Kidney epithelial cell (primary cell): ENCODE measurements around the gene KCNQ4. TPM values are rescaled to one million over a fixed set of nuclear protein-coding genes. Genes with fewer than 3 reads are reported as not detected.

Experiments
- DNase-seq: peaks from one replicate; pipeline ENCODE4 v3.0.0-alpha.2; 2010; ENCODE audit warnings: low read depth
- H3K27me3 ChIP-seq: 2 replicates; pipeline ENCODE4 v1.6.0; 2011; ENCODE audit warnings: low read length; ENCODE audit not compliant: control insufficient read depth, insufficient read depth
- H3K36me3 ChIP-seq: 2 replicates; pipeline ENCODE4 v1.5.1; 2011; ENCODE audit warnings: low read length; ENCODE audit not compliant: control insufficient read depth, insufficient read depth
- H3K4me3 ChIP-seq: 2 replicates; pipeline ENCODE4 v1.5.1; 2011; ENCODE audit warnings: low read depth, mild to moderate bottlenecking, control low read depth, low read length
- CTCF ChIP-seq: IDR thresholded peaks from 2 replicates; pipeline ENCODE4 v1.5.1; 2011; ENCODE audit warnings: mild to moderate bottlenecking, moderate library complexity, low read length, control low read depth, inconsistent platforms; ENCODE audit not compliant: insufficient read depth, poor library complexity, severe bottlenecking
- total RNA-seq: library from RNA; depleted of rRNA; stranded (reverse); fragments of >200 nt; gene quantifications from 2 replicates; pipeline ENCODE4 v1.2.3, GENCODE V29; 2015

The KCNQ4 gene
- total RNA-seq, 1 donor from 2014 or later, result 2.8 TPM

GRCh38 chr1:40788561-40789341 is 5.2 kb downstream of the KCNQ4 start:
- Histone ChIP-seq H3K4me3 (no peak overlapping the region), H3K36me3 (no peaks in the 10 kb centered on the region), H3K27me3 (peaks cover 4% of the 10 kb centered on the region)
- no peak for DNase-seq
- no peak for TF ChIP-seq CTCF

GRCh38 chr1:40789342-40789598 is 5.7 kb downstream of the KCNQ4 start:
- no peak for DNase-seq
- Histone ChIP-seq H3K27me3 (peaks cover 3% of the 10 kb centered on the region), H3K36me3 (no peaks in the 10 kb centered on the region), H3K4me3 (no peak overlapping the region)
- no peak for TF ChIP-seq CTCF

GRCh38 chr1:40789661-40790430 is 6.3 kb downstream of the KCNQ4 start:
- H3K36me3 ChIP-seq, result no peaks in the 10 kb centered on the region
- no peaks in the 10 kb centered on the region for H3K27me3 ChIP-seq
- H3K4me3 ChIP-seq, result no peak overlapping the region
- TF ChIP-seq CTCF, result no peak
- no peak for DNase-seq

GRCh38 chr1:40792036-40792435 is 8.4 kb downstream of the KCNQ4 start:
- no peaks in the 10 kb centered on the region for H3K27me3 ChIP-seq
- no peak overlapping the region for H3K4me3 ChIP-seq
- DNase-seq, result no peak
- no peak for TF ChIP-seq CTCF
- no peaks in the 10 kb centered on the region for H3K36me3 ChIP-seq

- Histone ChIP-seq H3K27me3 (no peaks in the 10 kb centered on the region), H3K4me3 (no peak overlapping the region), H3K36me3 (no peaks in the 10 kb centered on the region)
- no peak for DNase-seq
- no peak for TF ChIP-seq CTCF
Measured at GRCh38 chr1:40793617-40794016, 10.0 kb downstream of the KCNQ4 start.
